Rectal smooth muscle tissue (tissue), 1 donor: ENCODE results near the gene ITGB3.

ENCODE experiments used
- H3K27ac ChIP-seq: one replicate; pipeline ENCODE4 v1.7.0; 2013; ENCODE audit warnings: low read depth, low read length, inconsistent platforms
- H3K27me3 ChIP-seq: one replicate; pipeline ENCODE4 v1.7.0; 2013; ENCODE audit warnings: low read length; ENCODE audit not compliant: control insufficient read depth, insufficient read depth
- H3K36me3 ChIP-seq: one replicate; pipeline ENCODE4 v1.7.0; 2013; ENCODE audit warnings: low read length; ENCODE audit not compliant: control insufficient read depth, insufficient read depth
- H3K4me1 ChIP-seq: one replicate; pipeline ENCODE4 v1.7.0; 2013; ENCODE audit warnings: low read length; ENCODE audit not compliant: control insufficient read depth, insufficient read depth
- H3K4me3 ChIP-seq: one replicate; pipeline ENCODE4 v1.7.0; 2013; ENCODE audit warnings: low read length
- H3K9ac ChIP-seq: one replicate; pipeline ENCODE4 v1.7.0; 2013; ENCODE audit warnings: low read length

The ITGB3 gene

GRCh38 chr17:47225911-47226688 lies 27.5 kb upstream of the ITGB3 start:
- H3K27ac ChIP-seq: peak overlapping the region; percentile 85
- H3K9ac ChIP-seq: no peak overlapping the region
- H3K36me3 ChIP-seq: no peaks in the 10 kb centered on the region
- no peaks in the 10 kb centered on the region for H3K27me3 ChIP-seq
- H3K4me3 ChIP-seq: no peak overlapping the region
- H3K4me1 ChIP-seq: peaks cover 22% of the 10 kb centered on the region

GRCh38 chr17:47227862-47228261 lies 25.8 kb upstream of the ITGB3 start:
- Histone ChIP-seq H3K4me1 (peaks cover 22% of the 10 kb centered on the region), H3K27ac (no peak overlapping the region), H3K27me3 (no peaks in the 10 kb centered on the region), H3K9ac (no peak overlapping the region), H3K36me3 (no peaks in the 10 kb centered on the region), H3K4me3 (no peak overlapping the region)

GRCh38 chr17:47229535-47230443 lies 23.8 kb upstream of the ITGB3 start:
- Histone ChIP-seq H3K36me3 (no peaks in the 10 kb centered on the region), H3K27me3 (no peaks in the 10 kb centered on the region), H3K9ac (peak overlapping the region; percentile 13), H3K4me1 (peaks cover 19% of the 10 kb centered on the region), H3K4me3 (peak overlapping the region; percentile 46), H3K27ac (peak overlapping the region; percentile 58)

GRCh38 chr17:47230864-47231263 lies 22.8 kb upstream of the ITGB3 start:
- Histone ChIP-seq H3K9ac (no peak overlapping the region), H3K4me1 (peaks cover 8% of the 10 kb centered on the region), H3K4me3 (no peak overlapping the region), H3K36me3 (no peaks in the 10 kb centered on the region), H3K27ac (no peak overlapping the region), H3K27me3 (no peaks in the 10 kb centered on the region)

DNA sequence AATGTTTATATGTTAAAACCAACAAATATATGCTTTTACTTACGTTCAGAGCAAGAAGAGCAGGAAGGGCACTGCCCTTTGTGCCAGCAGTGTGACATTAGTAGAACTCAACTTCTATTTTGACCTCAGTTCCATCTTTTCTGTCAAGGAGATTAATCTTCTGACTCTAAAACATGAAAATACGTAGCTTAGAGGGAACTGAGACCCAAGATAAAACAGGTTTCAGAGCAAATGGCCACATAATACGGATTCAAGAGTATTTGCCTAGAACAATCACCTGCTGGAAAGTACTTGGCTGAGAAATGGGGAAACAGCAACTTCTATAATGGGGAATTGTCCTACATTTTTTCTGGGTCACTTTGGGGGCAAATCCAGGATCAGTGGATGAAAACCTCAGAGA lies 22.3 kb upstream of the ITGB3 start:
- H3K27me3 ChIP-seq: no peaks in the 10 kb centered on the region
- peaks cover 8% of the 10 kb centered on the region for H3K4me1 ChIP-seq
- no peaks in the 10 kb centered on the region for H3K36me3 ChIP-seq
- no peak overlapping the region for H3K9ac ChIP-seq
- H3K27ac ChIP-seq: no peak overlapping the region
- H3K4me3 ChIP-seq: no peak overlapping the region

- H3K27ac ChIP-seq: no peak overlapping the region
- no peaks in the 10 kb centered on the region for H3K27me3 ChIP-seq
- H3K4me1 ChIP-seq: peaks cover 8% of the 10 kb centered on the region
- H3K36me3 ChIP-seq: no peaks in the 10 kb centered on the region
- H3K9ac ChIP-seq: no peak overlapping the region
- no peak overlapping the region for H3K4me3 ChIP-seq
Observed at GRCh38 chr17:47231866-47232265, 21.8 kb upstream of the ITGB3 start.

DNA sequence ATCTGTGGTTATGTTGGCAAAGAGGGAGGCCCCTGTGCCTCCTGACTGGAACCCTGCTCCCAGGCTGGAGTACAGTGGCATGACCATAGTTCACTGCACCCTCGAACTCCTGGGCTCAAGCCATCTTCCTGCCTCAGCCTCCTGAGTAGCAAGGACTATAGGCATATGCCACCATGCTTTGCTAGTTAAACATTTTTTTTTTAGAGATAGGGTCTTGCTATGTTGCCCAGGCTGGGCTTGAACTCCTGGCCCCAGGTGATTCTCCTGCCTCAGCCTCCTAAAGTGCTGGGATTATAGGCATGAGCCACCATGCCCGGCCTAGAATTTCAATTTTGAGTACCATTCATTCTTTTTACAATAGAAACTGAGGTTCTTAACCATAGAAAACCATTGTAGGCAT lies 21.2 kb upstream of the ITGB3 start:
- H3K36me3 ChIP-seq: no peaks in the 10 kb centered on the region
- H3K4me3 ChIP-seq: no peak overlapping the region
- H3K27me3 ChIP-seq: no peaks in the 10 kb centered on the region
- H3K4me1 ChIP-seq: peaks cover 8% of the 10 kb centered on the region
- H3K27ac ChIP-seq: no peak overlapping the region
- no peak overlapping the region for H3K9ac ChIP-seq

DNA sequence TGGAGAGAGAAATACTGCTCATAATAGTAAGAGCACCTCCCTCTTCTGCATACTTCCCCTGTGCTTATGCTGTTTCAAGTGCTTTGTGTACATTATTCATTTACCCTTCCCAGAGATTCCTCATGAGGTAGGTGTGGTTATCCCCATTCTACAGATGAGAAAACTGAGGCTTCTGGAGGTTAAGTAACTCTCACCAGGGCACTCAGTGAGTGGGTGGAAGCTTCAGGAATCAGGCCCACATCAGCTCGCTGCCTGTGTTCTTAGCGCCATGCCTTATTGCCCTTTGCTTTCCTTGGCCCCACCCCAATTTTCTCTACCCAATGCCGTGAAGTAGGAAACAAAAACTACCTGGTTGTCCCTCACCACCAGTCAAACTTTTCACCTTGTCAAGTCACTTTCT lies 18.1 kb upstream of the ITGB3 start:
- Histone ChIP-seq H3K36me3 (no peaks in the 10 kb centered on the region), H3K9ac (no peak overlapping the region), H3K27ac (no peak overlapping the region), H3K27me3 (no peaks in the 10 kb centered on the region), H3K4me3 (no peak overlapping the region), H3K4me1 (peaks cover 10% of the 10 kb centered on the region)

GRCh38 chr17:47235923-47236322 lies 17.7 kb upstream of the ITGB3 start:
- Histone ChIP-seq H3K36me3 (no peaks in the 10 kb centered on the region), H3K4me1 (peaks cover 10% of the 10 kb centered on the region), H3K27me3 (no peaks in the 10 kb centered on the region), H3K4me3 (no peak overlapping the region), H3K9ac (no peak overlapping the region), H3K27ac (no peak overlapping the region)

DNA sequence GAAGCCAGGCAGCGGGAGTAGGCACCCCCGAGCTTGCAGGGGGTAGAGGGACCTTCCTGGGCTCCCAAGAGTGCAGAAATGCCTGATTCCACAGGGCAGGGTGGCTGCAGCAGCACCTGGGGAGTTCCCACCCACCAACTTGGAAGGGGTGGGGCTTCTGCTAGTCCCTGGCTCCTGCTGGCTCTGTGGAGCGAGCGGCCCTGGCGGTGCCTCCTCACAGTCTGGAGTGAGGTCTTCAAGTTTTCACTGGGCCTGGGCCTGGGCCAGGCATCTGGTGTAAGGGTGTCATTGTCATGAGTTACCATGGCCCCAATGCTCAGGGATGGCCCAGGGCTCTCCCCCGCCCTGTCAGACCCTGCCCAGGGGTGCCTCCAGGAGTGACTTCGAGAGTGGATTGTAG lies 15.8 kb upstream of the ITGB3 start:
- Histone ChIP-seq H3K27me3 (no peaks in the 10 kb centered on the region), H3K36me3 (no peaks in the 10 kb centered on the region), H3K4me1 (peaks cover 10% of the 10 kb centered on the region), H3K9ac (no peak overlapping the region), H3K4me3 (no peak overlapping the region), H3K27ac (no peak overlapping the region)

DNA sequence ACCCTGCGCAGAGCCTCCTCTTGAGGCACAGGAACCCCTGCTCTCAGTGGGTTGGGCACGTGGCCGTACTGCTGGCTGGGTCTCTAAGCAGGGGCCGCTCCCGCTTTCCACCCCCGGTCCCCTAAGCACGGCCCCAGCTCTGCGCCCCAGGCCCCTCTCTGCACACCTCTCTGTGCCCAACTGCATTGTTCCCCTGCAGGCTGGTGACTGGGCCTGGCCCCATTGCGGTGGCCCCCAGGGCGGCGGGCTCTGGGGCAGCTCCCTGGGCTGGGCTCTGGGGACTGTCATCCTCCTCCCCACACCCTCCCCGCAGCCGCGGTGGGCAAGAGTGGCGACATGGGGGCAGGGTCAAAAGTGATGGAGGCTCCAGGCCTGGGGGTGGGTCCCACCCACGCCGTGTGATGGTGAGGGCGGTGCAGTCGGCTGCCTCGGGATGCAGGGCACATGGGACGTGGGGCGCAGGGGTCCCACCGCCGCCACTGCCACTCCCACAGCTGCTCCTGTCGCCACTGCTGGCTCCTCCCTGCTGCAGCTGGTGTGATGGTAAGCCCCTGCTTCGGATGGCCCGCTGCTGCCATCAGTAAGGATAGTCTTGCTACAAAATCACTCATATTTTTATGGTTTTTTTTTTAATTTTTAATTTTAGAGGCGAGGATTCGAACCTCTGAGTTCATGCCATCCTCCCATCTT lies 15.2 kb upstream of the ITGB3 start:
- H3K27ac ChIP-seq: no peak overlapping the region
- peaks cover 10% of the 10 kb centered on the region for H3K4me1 ChIP-seq
- no peak overlapping the region for H3K4me3 ChIP-seq
- H3K27me3 ChIP-seq: no peaks in the 10 kb centered on the region
- no peak overlapping the region for H3K9ac ChIP-seq
- no peaks in the 10 kb centered on the region for H3K36me3 ChIP-seq

- no peak overlapping the region for H3K4me3 ChIP-seq
- no peak overlapping the region for H3K9ac ChIP-seq
- H3K36me3 ChIP-seq: no peaks in the 10 kb centered on the region
- no peaks in the 10 kb centered on the region for H3K27me3 ChIP-seq
- peak overlapping the region; percentile 68 for H3K27ac ChIP-seq
- H3K4me1 ChIP-seq: peaks cover 10% of the 10 kb centered on the region
Observed at GRCh38 chr17:47239619-47239966, 14.0 kb upstream of the ITGB3 start.
